Epithelial cell of esophagus (primary cell): Measurements from ENCODE around the gene TMTC2.

ENCODE experiments used
- DNase-seq: peaks from one replicate; pipeline ENCODE4 v3.0.0; 2010; ENCODE audit warnings: low read depth
- H3K4me3 ChIP-seq: 2 replicates; pipeline ENCODE4 v1.5.1; 2011; ENCODE audit warnings: mild to moderate bottlenecking, low read length, control low read depth
- TF ChIP-seq, protein P1 (sequence below): IDR thresholded peaks from 2 replicates; pipeline ENCODE4 v1.5.1; 2011; ENCODE audit warnings: low read depth, mild to moderate bottlenecking, low read length, control low read depth, inconsistent platforms; ENCODE audit not compliant: insufficient read depth; ENCODE audit errors: missing control alignments

Gene TMTC2

GRCh38 chr12:82870771-82871377 lies 184.2 kb downstream of the TMTC2 start:
- TF ChIP-seq, protein P1, sequence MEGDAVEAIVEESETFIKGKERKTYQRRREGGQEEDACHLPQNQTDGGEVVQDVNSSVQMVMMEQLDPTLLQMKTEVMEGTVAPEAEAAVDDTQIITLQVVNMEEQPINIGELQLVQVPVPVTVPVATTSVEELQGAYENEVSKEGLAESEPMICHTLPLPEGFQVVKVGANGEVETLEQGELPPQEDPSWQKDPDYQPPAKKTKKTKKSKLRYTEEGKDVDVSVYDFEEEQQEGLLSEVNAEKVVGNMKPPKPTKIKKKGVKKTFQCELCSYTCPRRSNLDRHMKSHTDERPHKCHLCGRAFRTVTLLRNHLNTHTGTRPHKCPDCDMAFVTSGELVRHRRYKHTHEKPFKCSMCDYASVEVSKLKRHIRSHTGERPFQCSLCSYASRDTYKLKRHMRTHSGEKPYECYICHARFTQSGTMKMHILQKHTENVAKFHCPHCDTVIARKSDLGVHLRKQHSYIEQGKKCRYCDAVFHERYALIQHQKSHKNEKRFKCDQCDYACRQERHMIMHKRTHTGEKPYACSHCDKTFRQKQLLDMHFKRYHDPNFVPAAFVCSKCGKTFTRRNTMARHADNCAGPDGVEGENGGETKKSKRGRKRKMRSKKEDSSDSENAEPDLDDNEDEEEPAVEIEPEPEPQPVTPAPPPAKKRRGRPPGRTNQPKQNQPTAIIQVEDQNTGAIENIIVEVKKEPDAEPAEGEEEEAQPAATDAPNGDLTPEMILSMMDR, result no peak
- DNase-seq, result no peak
- no peak overlapping the region for H3K4me3 ChIP-seq

DNA sequence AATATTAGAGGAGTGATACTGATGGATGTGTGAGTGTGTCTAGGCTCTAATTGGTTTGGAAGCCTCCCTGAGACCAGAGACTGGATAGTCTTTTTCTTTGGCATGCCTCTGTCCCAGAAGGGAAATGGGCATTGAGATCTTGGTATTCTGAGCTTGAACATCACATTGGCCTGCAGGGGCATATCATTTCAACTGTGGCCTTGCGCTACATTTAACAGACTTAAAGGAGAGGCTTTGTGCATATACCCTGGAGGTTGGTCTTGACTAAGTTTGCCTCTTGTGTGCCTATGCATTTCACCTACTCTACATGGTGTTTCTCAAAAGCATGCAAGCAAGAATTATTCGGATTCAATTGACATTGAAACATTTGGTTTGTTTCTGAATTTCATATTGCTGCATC lies 185.4 kb downstream of the TMTC2 start:
- TF ChIP-seq, protein P1, result no peak
- no peak for DNase-seq
- no peak overlapping the region for H3K4me3 ChIP-seq

- TF ChIP-seq, protein P1, result no peak
- H3K4me3 ChIP-seq, result no peak overlapping the region
- DNase-seq, result no peak
Observed at GRCh38 chr12:82873309-82873708, 186.6 kb downstream of the TMTC2 start.

DNA sequence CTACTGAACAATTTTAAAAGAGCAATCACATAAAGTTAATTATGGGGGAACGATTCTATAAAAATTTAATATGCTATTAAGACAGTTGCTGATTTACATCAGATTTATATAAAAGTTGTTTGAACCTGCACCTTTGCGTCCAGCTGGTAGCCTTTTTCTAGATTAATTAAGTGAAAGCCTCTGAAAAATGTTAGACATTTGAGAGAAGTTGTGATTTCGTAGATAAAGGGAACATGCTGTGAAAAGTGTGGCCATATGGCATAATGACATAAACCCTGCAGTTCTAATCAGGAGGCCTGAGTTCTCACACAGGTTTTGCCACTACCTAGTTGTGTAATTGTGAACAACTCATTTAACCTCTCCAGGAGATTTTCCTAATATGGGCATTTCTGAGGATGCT lies 187.2 kb downstream of the TMTC2 start:
- H3K4me3 ChIP-seq, result no peak overlapping the region
- TF ChIP-seq, protein P1, result no peak
- peak; percentile 6 for DNase-seq

GRCh38 chr12:82874945-82875344 lies 188.2 kb downstream of the TMTC2 start:
- TF ChIP-seq, protein P1, result no peak
- no peak overlapping the region for H3K4me3 ChIP-seq
- peak; percentile 72 for DNase-seq

GRCh38 chr12:82876075-82876474 lies 189.4 kb downstream of the TMTC2 start:
- no peak overlapping the region for H3K4me3 ChIP-seq
- DNase-seq, result no peak
- TF ChIP-seq, protein P1, result no peak

DNA sequence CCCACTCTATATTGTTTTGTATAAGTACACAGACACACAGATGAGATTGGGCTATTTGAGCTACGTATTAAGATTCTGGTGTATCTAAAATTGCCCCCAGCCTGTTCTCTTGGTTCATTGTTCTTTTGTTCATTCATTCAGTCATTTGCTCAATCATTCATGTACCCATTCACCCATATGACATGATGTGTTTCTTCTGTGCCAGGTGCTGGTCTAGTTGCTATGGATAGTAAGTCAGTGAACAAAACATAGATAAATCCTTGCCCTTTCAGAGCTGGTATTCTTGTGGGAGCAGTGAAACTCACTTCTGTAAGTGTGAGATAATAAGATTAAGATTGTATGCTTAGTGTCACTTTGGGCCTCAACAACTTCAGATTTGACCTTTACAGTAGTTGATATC lies 191.3 kb downstream of the TMTC2 start:
- H3K4me3 ChIP-seq, result no peak overlapping the region
- DNase-seq, result no peak
- TF ChIP-seq, protein P1, result no peak
